Prostate gland (tissue), 2 donors: ENCODE data around the gene EIF4G3.

Experiments
- POLR2AphosphoS5 ChIP-seq: sonication (generic); formaldehyde crosslinking; IDR thresholded peaks from one replicate; pipeline ENCODE4 v1.6.1; 2017; ENCODE audit warnings: antibody characterized with exemption
- TF ChIP-seq, protein P1 (sequence below), 4 experiments: fragments of 200-600 bp in 2 of 4; fragments of 450-650 bp in 2 of 4; sonication (generic) in 2 of 4; IDR thresholded peaks; 1 replicate in 3 of 4; 2 replicates in 1 of 4; pipeline ENCODE4 v1.5.1; 2016 to 2019; ENCODE audit warnings: antibody characterized with exemption in 4 of 4, mild to moderate bottlenecking in 2 of 4, moderate library complexity in 2 of 4

DNA sequence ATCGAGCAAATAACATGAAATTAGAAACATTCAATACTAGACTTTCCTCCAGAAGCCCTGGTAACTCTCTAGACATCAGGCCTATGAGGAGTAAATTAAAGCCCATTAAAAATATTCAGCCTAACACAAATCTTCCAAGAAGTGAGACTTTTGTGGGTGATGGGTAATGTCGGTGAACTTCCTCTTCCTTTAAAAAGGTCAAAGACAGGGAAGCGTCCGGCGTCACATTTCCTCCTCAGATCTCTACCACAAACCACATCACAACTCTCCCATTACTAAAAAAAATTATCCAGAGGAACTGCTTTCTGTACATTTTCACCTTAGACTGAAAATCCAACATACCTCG is 1.4 kb downstream of the EIF4G3 start:
- TF ChIP-seq, protein P1, sequence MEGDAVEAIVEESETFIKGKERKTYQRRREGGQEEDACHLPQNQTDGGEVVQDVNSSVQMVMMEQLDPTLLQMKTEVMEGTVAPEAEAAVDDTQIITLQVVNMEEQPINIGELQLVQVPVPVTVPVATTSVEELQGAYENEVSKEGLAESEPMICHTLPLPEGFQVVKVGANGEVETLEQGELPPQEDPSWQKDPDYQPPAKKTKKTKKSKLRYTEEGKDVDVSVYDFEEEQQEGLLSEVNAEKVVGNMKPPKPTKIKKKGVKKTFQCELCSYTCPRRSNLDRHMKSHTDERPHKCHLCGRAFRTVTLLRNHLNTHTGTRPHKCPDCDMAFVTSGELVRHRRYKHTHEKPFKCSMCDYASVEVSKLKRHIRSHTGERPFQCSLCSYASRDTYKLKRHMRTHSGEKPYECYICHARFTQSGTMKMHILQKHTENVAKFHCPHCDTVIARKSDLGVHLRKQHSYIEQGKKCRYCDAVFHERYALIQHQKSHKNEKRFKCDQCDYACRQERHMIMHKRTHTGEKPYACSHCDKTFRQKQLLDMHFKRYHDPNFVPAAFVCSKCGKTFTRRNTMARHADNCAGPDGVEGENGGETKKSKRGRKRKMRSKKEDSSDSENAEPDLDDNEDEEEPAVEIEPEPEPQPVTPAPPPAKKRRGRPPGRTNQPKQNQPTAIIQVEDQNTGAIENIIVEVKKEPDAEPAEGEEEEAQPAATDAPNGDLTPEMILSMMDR (IDR thresholded peaks at IDR 0.05) = no peak
- no peak for TF ChIP-seq POLR2AphosphoS5
